NCI-H82 treated with DMSO at 0.1 percent for 48 hours (cell line): ENCODE results near the gene PKN1.
A peak's percentile ranks its signal among the peaks of the same experiment; 100 is the strongest.
"Not testable (repeated sequence)": the region's sequence is repeated elsewhere in the genome, so short reads cannot be mapped to it uniquely, and the experiment has no call there.

Experiments used
- DNase-seq: peaks from one replicate; lab custom pipeline; 2025; ENCODE audit not compliant: unreplicated experiment; lab: John Stamatoyannopoulos, UW

Gene PKN1

DNA sequence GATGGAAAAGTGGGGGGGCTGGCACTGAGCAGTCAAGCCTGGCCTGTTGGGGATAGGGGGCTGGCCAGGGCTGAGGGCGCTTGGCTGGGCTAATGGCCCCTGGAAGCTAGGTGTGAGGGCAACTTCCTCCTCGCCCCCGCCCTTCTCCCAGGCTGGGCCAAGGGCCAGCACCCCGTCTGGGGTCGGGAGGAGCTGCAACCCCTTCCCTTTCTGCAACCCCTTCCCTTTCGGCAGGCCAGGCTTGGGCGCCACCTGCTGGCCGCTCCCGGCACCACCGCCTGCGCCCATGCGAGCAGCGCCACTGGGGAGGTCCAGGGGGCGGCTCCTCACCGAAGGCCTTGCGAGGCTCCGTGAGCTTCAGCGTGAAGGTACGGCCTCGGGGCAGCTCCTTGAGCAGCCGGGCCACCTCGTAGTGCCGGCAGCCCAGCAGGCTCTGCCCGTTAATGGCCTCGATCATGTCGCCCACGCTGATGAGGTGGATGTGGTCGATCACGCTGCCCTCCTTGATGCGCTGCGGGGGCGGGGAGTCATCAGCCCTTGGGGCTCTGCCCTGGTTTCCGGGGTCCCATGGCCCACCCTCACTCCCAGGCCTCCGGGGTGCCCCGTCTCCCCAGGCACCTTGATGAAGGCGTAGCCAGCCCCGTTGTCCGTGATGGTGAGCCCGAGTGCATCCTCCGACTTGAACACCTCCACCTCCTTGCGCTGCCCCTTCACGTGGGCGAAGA is 47.0 kb downstream of the PKN1 start:
- no peak for DNase-seq

DNA sequence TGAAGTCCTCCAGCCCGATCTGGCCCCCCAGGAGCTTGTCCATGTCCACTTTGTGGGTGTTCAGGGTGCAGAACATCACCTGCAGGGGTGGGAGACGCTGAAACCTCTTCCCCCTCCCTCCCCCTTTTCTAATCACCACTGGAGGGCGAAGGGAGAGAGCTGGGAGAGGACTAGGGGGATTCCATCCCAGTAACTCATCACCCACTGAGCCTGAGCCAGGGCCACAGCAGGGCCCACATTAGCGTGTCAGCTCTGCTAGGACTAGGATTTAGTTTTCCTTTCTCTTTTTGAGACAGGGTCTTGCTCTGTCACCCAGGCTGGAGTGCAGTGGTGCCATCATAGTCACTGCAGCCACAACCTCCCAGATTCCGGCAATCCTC is 47.6 kb downstream of the PKN1 start:
- no peak for DNase-seq

DNA sequence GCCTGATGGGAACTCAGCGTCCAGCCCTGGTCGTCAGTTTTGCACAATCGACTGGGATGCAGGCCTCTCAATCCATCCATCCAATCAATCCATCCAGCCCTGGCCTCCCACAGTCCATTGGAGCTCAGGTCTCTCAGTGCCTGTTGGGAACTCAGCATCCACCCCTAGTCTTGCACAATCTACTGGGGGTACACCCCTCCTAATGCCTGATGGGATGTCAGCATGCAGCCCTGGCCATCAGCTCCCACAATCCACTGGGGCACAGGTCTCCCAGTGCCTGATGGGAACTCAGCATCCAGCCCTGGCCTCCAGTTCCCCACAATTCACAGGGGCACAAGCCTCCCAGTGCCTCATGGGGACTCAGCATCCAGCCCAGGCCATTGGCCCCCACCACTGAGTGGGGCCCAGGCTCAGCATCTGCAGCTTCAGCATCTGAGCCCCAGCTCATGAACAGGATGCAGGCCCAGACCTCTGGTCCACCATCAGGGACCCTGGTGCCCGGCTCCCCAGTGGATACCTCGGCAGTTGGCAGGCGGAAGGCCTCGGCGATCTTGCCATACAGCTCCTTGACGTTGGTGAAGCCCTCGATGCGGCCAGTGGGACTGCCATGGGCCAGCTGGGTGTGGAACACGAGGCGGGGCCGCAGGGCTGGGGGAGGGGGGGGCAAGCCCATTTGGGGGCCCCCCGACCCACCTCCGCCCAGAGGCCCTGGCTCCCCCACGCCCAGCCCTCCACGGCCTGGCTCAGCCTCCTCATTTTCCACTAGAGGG is 49.3 kb downstream of the PKN1 start:
- DNase-seq: no peak

DNA sequence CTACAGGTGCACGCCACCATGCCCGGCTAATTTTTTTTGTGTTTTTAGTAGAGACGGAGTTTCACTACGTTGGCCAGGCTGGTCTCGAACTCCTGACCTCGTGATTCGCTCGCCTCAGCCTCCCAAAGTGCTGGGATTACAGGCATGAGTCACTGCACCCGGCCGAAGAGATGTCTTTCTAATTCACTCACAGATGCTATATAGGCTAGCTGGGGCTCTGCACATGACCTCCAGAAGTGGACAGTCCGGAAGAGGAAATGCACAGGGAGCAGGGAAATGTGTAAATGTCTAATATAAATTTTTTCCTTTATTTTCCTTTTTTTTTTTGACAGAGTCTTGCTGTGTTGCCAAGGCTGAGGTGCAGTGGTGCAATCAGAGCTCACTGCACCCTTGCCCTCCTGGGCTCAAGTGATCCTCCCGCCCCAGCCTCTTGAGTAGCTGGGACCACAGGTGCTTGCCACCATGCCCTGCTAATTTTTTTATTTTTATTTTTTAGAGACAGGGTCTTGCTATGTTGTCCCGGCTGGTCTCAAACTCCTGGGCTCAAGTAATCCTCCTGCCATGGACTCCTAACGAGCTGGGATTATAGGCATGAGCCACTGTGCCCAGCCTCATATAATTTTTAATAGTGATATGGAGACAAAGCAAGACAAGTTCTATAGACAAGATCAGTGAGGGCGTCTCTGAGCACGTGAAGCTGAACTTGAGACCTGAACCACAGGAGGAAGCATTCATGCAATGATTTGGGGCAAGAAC is 54.4 kb downstream of the PKN1 start:
- no peak for DNase-seq

DNA sequence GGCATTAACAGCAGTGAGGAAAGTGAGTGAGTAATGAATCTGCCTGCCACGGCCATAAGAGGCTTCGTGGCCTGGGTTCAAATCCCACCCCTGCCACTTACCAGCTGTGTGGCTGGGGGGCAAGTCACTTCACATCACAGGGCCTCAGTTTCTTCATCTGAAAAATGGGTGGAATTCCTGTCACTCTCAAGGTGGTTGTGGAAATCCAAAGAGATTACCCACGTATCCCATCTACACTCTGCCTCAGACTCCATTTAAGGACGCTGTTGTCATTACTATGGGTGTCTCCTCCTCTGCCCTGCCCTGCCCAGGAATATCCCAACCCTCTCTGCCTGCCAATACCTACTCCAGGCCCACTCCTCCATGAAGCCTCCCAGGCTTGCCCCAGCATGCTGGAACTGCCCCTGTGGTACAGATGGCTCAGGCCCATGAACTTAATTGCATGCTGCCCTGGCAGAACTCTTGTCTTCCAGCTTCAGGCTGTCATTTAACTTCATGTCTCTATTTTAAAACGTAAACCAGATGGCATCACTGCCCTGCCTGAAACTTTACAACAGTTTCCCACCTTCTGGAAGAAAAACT is 59.7 kb downstream of the PKN1 start:
- no peak for DNase-seq

DNA sequence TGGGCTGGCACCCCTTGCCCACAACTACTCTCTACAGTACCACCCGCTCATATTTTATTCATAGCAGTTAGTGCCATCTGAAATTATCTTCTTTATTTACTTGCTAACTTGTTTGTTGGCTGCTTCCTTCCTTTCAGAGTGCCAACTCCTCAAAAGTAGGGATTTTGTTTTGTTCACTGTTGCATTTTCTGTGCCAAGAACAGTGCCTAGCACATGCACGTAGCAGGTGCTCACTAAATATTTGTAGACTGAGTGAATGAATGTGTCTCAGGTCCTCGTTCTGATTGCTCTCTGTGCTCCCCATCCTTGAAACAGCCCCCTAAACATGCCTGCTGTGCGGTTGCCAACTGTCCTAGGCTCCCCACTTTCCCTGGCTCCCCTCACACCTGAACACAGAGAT is 61.3 kb downstream of the PKN1 start:
- DNase-seq: no peak

DNA sequence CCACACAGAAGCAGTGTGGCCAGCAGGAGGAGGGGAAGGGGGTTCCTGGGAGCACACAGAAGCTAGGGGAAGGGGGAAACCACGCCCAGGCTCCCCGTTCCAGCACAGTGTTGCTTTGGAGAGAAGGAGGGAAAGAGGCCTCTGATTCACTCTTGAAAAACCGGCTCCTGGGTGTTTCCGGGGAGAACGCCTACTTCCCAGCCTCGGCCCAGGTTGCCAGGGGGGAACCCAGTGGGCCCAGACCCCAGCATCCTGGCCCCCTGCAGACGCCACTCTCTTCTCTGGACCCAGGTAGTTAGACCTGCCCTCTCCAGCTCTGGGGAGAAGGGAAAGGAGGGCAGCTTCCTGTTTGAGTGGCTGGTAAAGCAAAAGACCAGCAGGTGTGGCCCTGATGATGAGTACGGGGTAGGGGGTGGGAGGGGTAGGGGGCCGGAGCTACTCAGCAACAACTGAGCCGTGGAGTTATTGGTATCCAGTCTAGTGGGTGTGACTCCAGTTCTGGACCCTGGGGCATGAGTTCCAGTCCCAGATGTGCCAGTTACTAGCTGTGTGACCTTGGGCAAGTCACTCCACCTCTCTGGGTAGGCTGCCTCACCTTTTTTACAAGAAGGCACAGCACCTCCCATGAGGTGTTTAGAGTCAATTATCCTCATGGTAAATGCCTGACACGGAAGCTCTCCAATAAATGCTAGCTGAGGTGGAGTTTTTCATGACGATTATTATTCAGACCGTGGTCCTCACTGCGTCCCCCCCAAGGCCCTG is 62.0 kb downstream of the PKN1 start:
- DNase-seq: no peak

DNA sequence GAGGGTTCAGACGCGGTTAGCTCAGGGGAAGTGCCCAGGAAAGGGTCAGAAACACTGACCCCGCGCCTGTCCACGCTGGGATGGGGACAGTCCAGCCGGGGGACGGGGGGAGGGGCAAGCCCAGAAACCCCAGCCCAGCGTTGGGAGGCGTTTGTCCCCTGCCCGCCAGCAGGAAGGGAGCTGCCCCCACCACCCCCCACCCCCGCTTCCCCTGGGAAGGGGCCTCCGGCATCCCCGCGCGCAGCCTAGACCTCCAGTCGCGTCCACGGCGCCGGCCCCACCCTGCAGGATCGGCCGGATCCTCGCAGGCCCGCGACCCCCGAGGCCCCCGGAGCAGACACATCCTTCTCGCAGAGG is 62.5 kb downstream of the PKN1 start:
- no peak for DNase-seq

DNA sequence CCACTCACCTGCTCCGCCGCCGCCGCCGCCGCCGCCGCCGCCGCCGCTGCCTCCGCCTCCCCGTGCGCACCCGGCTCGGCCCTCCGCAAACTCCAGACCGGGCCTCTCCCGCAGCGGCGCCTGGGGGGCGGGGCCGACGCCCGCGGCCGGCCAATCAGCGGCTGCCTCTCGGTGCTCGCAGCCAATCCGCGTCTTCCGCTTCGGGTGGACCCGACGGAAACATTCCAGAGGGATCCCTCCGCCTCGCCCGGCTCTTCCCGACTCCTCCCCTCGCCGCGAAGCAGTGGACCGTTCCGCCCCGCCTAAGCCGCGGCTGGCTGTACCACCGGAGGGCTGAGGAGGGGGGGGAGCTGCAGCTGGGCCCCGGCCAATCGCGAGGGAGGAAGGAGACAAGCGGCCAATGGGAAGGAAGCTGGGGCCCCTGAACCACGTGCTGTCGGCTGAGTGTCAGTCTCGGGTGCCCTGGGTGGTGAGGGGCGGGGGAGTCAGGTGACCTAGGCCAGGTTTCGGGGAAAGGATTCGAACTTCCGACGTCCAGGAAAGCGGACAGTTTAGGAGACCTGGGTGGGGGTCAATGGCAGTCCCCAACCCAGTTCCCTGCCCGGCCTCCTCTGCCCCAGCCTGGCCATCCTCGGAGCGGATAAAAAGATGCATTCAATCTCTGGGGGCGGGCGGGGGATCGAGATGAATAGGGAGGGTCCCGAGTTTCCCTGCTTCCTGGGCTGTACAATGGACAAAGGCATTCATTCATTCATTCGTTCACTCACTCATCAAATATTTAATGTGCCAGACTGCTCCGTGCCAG is 63.1 kb downstream of the PKN1 start, which contains the start of gene GIPC1:
GIPC1 (minus strand) TSS at position 99 of the 805 bp plus-strand sequence. CDS start 13,151 bp downstream, outside the sequence.
- peak; percentile 100 for DNase-seq

DNA sequence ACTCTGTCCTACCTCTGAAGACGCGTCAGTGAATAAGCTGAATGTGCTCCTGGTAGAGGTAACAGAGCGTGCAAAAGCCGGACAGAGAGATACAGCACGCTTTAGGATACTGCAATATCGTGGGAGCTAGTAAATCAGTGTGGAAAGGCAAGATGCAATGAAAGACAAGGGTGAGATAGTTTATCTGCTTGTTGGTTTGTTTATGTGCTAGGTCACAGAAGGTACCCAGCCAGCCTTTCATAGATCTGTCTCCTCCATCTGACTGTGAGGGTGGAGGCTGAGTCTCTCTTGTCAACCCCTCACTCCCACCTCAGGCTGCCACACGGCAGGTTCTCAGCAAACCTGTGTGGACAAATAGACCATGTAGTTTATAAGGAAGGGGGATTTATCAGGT is 63.7 kb downstream of the PKN1 start:
- no peak for DNase-seq

DNA sequence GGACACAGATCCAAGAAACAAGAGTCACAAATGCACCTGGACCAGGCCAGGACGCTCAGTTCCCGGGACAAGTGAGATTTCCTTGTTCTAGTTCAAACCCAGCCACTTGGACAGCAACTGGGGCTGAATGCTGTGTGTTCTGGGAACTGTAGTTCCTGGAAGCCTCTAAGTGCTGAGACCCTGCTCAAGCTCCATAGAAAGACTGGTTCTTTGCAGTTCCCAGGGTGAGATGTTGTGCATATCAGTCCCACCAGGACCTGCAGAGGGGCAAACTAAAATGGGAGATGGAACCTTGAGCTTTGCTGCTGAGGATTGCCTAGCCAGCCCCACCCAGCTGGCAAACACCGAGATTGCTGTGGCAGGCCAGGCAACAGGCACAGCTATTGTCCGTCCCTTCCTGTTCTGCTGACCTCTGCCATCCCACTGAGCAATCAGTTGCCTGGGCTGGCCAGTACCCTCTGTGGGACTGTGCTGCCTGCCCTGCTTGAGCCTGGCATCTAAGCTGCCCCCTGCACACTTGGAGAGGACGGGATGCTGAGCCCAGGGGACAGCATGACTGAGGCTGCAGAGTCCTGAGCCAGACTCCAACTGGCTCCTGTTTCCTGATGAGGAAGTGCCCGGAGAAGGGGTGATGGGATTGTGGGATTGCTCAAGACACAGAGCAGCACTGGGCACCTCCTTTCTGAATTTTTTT is 64.3 kb downstream of the PKN1 start:
- DNase-seq: no peak

DNA sequence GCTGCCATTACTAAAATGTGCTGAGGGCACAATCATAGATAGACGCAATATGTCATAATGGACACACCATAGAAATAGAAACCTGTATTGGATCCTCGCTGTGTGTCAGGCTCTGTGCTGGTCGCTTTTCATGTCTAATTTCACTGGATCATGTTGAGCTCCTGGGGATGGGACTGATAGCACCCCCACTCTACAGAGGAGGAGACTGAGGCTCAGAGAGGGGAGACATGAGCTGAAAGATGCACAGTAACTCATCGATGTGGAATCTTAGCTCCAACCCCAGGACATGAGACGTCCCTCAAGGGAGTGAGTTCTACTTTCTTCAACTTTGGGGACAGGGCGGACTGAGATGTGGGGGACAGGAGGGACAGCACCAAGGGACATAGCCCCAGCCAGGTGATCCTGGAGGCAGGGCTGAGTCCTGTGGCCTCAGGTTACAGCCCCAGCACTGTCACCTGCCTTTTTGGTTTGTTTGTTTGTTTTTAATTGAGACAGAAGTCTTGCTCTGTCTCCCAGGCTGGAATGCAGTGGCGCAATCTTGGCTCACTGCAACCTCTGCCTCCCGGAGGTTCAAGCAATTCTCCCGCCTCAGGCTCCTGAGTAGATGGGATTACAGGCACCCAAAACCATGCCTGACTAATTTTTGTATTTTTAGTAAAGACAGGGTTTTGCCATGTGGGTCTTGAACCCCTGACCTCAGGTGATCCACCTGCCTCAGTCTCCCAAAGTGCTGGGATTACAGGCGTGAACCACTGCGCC is 69.4 kb downstream of the PKN1 start:
- no peak for DNase-seq

DNA sequence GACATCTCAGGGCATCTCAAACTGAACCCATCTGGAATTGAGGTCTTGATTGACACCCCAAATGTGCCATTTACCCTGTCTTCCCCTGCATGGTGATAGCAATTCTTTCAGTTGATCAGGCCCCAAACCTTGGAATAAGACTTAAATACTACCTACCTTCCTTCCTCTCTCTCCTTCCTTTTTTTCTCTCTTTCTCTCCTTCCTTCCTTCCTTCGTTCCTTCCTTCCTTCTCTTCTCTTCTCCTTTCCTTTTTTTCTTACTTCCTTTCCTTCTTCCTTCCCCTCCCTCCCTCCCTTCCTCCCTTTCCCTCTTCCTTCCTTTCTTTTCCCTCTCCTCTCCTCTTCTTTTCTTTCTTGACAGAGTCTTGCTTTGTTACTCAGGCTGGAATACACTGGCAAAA is 70.2 kb downstream of the PKN1 start:
- DNase-seq: no peak

DNA sequence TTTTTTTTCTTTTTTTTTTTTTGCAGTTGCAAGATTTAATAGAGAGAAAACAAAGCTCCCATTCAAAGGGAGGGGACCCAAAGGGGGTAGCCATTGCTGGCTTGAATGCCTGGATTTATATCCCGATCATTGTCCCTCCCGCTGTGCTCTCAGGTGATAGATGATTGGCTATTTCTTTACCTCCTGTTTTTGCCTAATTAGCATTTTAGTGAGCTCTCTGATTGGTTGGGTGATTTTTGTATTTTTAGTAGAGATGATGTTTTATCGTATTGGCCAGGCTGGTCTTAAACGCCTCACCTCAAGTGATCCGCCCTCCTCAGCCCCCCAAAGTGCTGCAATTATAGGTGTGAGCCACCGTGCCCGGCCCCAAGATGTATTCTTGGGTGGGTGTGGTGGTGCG is 71.5 kb downstream of the PKN1 start:
- DNase-seq: not testable (repeated sequence)

DNA sequence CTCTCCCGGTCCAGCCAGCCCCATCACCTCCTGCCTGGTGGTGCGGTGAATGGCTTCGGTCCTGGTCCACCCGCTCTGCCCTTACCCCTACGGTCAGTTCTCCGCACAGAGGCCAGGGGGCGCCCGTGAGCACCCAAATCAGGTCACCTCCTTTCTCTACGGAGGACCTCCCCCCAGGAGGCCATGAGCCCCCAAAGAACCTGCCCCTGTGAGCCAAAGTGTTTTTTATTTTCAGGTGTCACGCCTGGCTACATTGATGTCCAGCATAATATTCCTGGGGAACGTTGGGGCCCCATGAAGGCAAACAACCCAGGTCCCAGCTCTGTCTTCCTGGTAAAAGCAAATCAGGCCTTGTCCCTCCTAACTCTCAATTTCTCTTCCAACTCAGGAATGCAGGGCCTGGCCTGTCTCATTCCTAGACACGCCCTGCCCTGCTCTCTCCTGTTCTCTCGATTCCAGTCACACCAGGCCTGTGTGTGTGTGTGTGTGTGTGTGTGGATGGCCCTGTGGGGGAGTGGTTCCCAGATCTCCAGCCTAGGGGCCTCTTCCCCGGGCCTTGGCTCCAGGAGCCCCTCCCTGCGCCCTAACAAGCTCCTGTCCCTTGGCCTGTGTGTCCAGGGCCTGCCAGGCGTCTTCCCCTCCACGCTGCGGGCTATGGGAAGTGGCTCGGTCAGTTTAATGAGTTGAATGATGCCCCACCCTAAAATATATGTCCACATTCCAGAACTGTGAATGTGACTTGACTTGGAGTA is 72.6 kb downstream of the PKN1 start:
- DNase-seq: peak; percentile 19

DNA sequence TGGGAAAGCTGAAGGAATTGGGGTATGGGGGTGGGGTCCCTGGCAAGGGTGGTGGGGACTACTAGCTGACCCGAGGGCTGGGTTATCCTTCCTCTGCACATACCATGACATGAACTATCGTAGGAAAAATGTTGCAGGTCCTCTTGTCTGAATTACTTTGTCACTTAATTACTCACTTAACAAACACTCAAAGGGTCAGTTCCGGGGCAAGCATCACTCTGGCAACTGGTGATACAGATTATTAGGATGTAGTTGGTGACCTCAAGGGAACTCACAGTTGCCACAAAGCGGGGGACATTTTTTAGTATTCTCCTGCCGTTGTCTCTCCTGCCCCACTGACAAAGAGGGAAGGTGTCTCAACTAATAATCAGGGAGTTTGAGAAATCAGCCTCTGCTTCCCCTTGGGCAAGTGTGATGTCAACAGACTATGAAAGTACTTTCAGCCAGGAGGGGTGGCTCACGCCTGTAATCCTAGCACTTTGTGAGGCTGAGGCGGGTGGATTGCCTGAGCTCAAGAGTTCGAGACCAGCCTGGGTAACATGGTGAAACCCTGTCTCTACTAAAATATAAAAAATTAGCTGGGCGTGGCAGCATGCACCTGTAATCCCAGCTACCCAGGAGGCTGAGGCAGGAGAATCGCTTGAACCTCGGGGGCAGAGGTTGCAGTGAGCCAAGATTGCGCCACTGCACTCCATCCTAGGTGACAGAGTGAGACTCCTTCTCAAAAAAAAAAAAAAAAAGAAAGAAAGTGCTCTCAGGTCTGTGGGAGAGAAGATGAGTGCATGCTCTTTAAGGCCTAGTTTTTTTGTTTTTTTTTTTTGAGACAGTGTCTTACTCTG is 74.8 kb downstream of the PKN1 start:
- DNase-seq: no peak
